ENCODE measurements around the gene KLHL26.

GRCh38 chr19:18620902-18621301, 15.9 kb upstream of the KLHL26 start:
- TF ChIP-seq CTCF (IDR thresholded peaks at IDR 0.05) = no peak
- TF ChIP-seq POLR2A (IDR thresholded peaks at IDR 0.05) = no peak
- no peak for TF ChIP-seq EP300 (IDR thresholded peaks at IDR 0.05)
